ENCODE results near the gene CPEB4. TPM values are rescaled to one million over a fixed set of nuclear protein-coding genes. Genes with fewer than 3 reads are reported as not detected.
A peak's percentile ranks its signal among the peaks of the same experiment; 100 is the strongest.

The CPEB4 gene
- total and polyA plus RNA-seq, 2 donors (not counting 3 experiments of a cell fraction or from before 2014, with no cell fraction given): 11.3 to 16.4 TPM

DNA sequence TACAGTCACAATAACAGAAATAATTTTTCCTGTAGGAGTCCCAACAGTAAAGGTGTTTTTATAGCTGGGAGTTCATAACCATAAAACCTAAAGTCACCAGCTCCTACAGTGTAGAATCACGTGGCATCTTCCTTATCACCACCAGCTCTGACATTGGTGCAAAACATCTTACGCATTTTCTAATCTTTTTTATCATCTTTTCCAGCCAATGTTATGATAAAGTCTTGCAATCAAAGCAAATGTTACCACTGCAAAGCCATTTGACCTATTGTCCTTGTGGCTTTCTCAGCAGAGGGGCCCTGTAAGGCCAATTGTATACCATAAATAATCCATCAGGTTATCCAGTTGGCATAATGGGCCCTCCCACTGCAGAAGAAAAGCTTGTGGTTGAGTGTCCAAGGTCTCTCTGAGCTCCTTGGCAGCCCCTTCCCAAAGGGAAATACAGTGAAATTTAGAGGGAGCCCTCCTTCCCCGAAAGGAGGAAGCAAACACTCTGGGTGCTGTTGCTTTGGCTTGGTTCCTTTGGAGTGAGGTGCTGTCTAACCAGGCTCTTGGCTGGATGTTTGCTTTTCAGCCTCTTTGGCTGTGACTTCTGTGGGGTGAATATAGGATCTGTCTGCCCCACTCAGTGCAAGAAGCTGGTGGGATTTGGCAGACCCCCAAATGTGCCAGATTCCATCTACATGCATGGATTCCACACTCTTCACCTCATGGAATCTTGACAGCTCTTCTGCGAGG lies 29.3 kb upstream of the CPEB4 start:
- Histone ChIP-seq H3K4me3 (replicated peaks in 1 of 3; ENCODE audit: insufficient read depth in 1 of 3, low read depth in 1 of 3, low read length in 3 of 3) (no peak overlapping the region), H3K4me2 (ENCODE audit: insufficient read depth, low read length) (no peak overlapping the region), H3K4me1 (ENCODE audit: control insufficient read depth, extremely low read depth, insufficient read depth, low read length) (peaks cover 16% of the 10 kb centered on the region), H3K79me2 (ENCODE audit: control insufficient read depth, insufficient read depth, low read length) (no peaks in the 10 kb centered on the region), H3K27ac (ENCODE audit: insufficient read depth, low read depth, low read length) (no peak overlapping the region), H3K9ac (replicated peaks; ENCODE audit: extremely low read depth, insufficient read depth, low read length) (no peak overlapping the region), H3K9me1 (replicated peaks; ENCODE audit: control insufficient read depth, extremely low read depth, insufficient read depth, low read length) (no peaks in the 10 kb centered on the region), H4K20me1 (replicated peaks; ENCODE audit: control insufficient read depth, extremely low read depth, insufficient read depth, low read length) (no peaks in the 10 kb centered on the region), H3K27me3 (ENCODE audit: control insufficient read depth in 2 of 2, insufficient read depth in 2 of 2, low read length in 2 of 2) (no peaks in the 10 kb centered on the region), H2AFZ (ENCODE audit: low read depth, low read length) (no peak overlapping the region), H3K9me3 (replicated peaks; ENCODE audit: control insufficient read depth, insufficient read depth, low read length) (no peaks in the 10 kb centered on the region), H3K36me3 (ENCODE audit: control insufficient read depth in 2 of 2, extremely low read depth in 1 of 2, insufficient read depth in 2 of 2, low read length in 2 of 2) (no peaks in the 10 kb centered on the region)
- no peak for DNase-seq (ENCODE audit: low read depth, low spot score)
- no peak for FAIRE-seq
- no TSS peak for BruUV-seq (replicated peaks)
- POLR2A ChIA-PET: no interaction called here
- TF ChIP-seq, protein P1, sequence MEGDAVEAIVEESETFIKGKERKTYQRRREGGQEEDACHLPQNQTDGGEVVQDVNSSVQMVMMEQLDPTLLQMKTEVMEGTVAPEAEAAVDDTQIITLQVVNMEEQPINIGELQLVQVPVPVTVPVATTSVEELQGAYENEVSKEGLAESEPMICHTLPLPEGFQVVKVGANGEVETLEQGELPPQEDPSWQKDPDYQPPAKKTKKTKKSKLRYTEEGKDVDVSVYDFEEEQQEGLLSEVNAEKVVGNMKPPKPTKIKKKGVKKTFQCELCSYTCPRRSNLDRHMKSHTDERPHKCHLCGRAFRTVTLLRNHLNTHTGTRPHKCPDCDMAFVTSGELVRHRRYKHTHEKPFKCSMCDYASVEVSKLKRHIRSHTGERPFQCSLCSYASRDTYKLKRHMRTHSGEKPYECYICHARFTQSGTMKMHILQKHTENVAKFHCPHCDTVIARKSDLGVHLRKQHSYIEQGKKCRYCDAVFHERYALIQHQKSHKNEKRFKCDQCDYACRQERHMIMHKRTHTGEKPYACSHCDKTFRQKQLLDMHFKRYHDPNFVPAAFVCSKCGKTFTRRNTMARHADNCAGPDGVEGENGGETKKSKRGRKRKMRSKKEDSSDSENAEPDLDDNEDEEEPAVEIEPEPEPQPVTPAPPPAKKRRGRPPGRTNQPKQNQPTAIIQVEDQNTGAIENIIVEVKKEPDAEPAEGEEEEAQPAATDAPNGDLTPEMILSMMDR (IDR thresholded peaks at IDR 0.05; ENCODE audit: extremely low read depth in 1 of 2, insufficient read depth in 1 of 2, low read depth in 1 of 2, low read length in 2 of 2): no peak
- peak; percentile 37 for TF ChIP-seq GATA2 (IDR thresholded peaks at IDR 0.05; ENCODE audit: insufficient read depth, insufficient read length, low read depth, low read length)
- TF ChIP-seq POLR2A (IDR thresholded peaks at IDR 0.05; ENCODE audit: low read depth, low read length): no peak
- CTCF ChIA-PET: interaction anchor here (0.9 kb wide), 1 partner anchor 14 kb away, joined by 3 read pairs; no protein-coding TSS in a partner anchor
- intact Hi-C loops (cut with micrococcal nuclease): no loop called here
- dilution Hi-C loops (cut with MboI; ENCODE audit: extremely low pct_ligation_motif_present, low sequenced_read_pairs): no loop called here

- no peak for TF ChIP-seq POLR2AphosphoS5 (IDR thresholded peaks at IDR 0.05; ENCODE audit: insufficient read depth, low read depth, low read length)
- TF ChIP-seq POLR2A (IDR thresholded peaks at IDR 0.05; ENCODE audit: low read depth, low read length): no peak
- no peak for TF ChIP-seq MAX (IDR thresholded peaks at IDR 0.05; ENCODE audit: insufficient read depth, insufficient read length)
- TF ChIP-seq, protein P1 (IDR thresholded peaks at IDR 0.05; ENCODE audit: extremely low read depth in 1 of 2, insufficient read depth in 1 of 2, low read depth in 1 of 2, low read length in 2 of 2): no peak
- no peak for TF ChIP-seq JUN (IDR thresholded peaks at IDR 0.05; ENCODE audit: borderline replicate concordance, insufficient read depth, insufficient read length, low read depth)
- no peak for TF ChIP-seq GATA2 (IDR thresholded peaks at IDR 0.05; ENCODE audit: insufficient read depth, insufficient read length, low read depth, low read length)
- CTCF ChIA-PET: interaction anchor here (0.9 kb wide), 2 partner anchors 13 to 114 kb away, joined by 3 read pairs; no protein-coding TSS in a partner anchor
These were observed 28.6 kb upstream of the CPEB4 start for GRCh38 chr5:173859408-173860159.

More at GRCh38 chr5:173859408-173860159, 28.6 kb upstream of the CPEB4 start:
- intact Hi-C loops (cut with micrococcal nuclease) (no loop called here), dilution Hi-C loops (cut with MboI; ENCODE audit: extremely low pct_ligation_motif_present, low sequenced_read_pairs) (no loop called here)
- Histone ChIP-seq H3K4me1 (ENCODE audit: control insufficient read depth, extremely low read depth, insufficient read depth, low read length) (peaks cover 12% of the 10 kb centered on the region), H4K20me1 (replicated peaks; ENCODE audit: control insufficient read depth, extremely low read depth, insufficient read depth, low read length) (no peaks in the 10 kb centered on the region), H3K4me3 (replicated peaks in 1 of 3; ENCODE audit: insufficient read depth in 1 of 3, low read depth in 1 of 3, low read length in 3 of 3) (no peak overlapping the region), H3K4me2 (ENCODE audit: insufficient read depth, low read length) (no peak overlapping the region), H3K27ac (ENCODE audit: insufficient read depth, low read depth, low read length) (no peak overlapping the region), H3K27me3 (ENCODE audit: control insufficient read depth in 2 of 2, insufficient read depth in 2 of 2, low read length in 2 of 2) (no peaks in the 10 kb centered on the region), H2AFZ (ENCODE audit: low read depth, low read length) (no peak overlapping the region), H3K9me1 (replicated peaks; ENCODE audit: control insufficient read depth, extremely low read depth, insufficient read depth, low read length) (no peaks in the 10 kb centered on the region), H3K79me2 (ENCODE audit: control insufficient read depth, insufficient read depth, low read length) (no peaks in the 10 kb centered on the region), H3K9me3 (replicated peaks; ENCODE audit: control insufficient read depth, insufficient read depth, low read length) (no peaks in the 10 kb centered on the region), H3K36me3 (ENCODE audit: control insufficient read depth in 2 of 2, extremely low read depth in 1 of 2, insufficient read depth in 2 of 2, low read length in 2 of 2) (no peaks in the 10 kb centered on the region), H3K9ac (replicated peaks; ENCODE audit: extremely low read depth, insufficient read depth, low read length) (no peak overlapping the region)
- POLR2A ChIA-PET: no interaction called here
- no TSS peak for BruUV-seq (replicated peaks)
- no peak for FAIRE-seq
- DNase-seq (ENCODE audit: low read depth, low spot score): no peak

Data from endothelial cell of umbilical vein (primary cell).